ENCODE data around the gene SLC38A8. TPM values are rescaled to one million over a fixed set of nuclear protein-coding genes. Genes with fewer than 3 reads are reported as not detected.

SLC38A8 gene
- total RNA-seq, 2 experiments from 2014 or later, result not detected

GRCh38 chr16:84013787-84014569, 28.6 kb downstream of the SLC38A8 start:
- CTCF ChIA-PET, result interaction anchor here (1.4 to 1.5 kb wide), 3 partner anchors 60 to 173 kb away, joined by 3 to 11 read pairs (median 7); partner anchors contain the start of genes MBTPS1 and TAF1C

GRCh38 chr16:84009282-84009681, 33.3 kb downstream of the SLC38A8 start:
- H3K9me3 Mint-ChIP-seq, result no peaks in the 10 kb centered on the region
- H3K27ac Mint-ChIP-seq, result no peak overlapping the region
- H3K27me3 Mint-ChIP-seq, result peaks cover 4% of the 10 kb centered on the region
- peaks cover 6% of the 10 kb centered on the region for H3K4me1 Mint-ChIP-seq
- H3K4me3 Mint-ChIP-seq, result no peak overlapping the region
- CTCF ChIA-PET, result interaction anchor here (0.6 to 1.0 kb wide), 2 partner anchors 12 to 38 kb away, joined by 3 read pairs; no protein-coding TSS in a partner anchor
- no peak for DNase-seq
- H3K36me3 Mint-ChIP-seq (ENCODE audit: low read depth), result no peaks in the 10 kb centered on the region
- POLR2A ChIA-PET, result no interaction called here

More at GRCh38 chr16:84013787-84014569, 28.6 kb downstream of the SLC38A8 start:
- Mint-ChIP-seq H3K27me3 (no peaks in the 10 kb centered on the region), H3K36me3 (ENCODE audit: low read depth) (no peaks in the 10 kb centered on the region), H3K4me3 (no peak overlapping the region), H3K4me1 (peaks cover 10% of the 10 kb centered on the region), H3K27ac (no peak overlapping the region), H3K9me3 (no peaks in the 10 kb centered on the region)
- DNase-seq, result peak; percentile 74
- POLR2A ChIA-PET, result interaction anchor here (0.9 kb wide), 1 partner anchor 1041 kb away, joined by 3 read pairs; no protein-coding TSS in a partner anchor

DNA sequence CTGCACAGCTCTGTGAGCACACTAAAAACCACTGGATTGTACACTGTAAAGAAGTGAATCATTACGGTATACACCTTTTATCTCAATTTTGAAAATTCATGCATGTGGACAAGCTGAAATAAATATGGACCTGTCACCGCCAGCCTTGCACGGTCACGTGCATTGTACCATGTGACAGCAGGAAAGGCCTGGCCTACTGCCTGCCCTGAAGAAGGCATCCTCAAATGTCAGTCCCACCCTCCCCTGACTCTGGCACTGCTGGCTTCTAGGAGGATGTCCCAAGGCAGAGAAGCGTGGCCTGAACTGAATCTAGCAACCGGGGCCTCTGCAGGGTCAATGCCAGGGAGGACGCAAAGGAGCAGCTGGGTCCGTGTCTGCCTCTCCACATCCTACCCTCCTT, 34.6 kb downstream of the SLC38A8 start:
- H3K4me3 Mint-ChIP-seq, result no peak overlapping the region
- no peaks in the 10 kb centered on the region for H3K9me3 Mint-ChIP-seq
- no peaks in the 10 kb centered on the region for H3K36me3 Mint-ChIP-seq (ENCODE audit: low read depth)
- CTCF ChIA-PET, result interaction anchor here (0.7 to 1.0 kb wide), 3 partner anchors 10 to 37 kb away, joined by 3 read pairs; no protein-coding TSS in a partner anchor
- POLR2A ChIA-PET, result no interaction called here
- DNase-seq, result no peak
- H3K4me1 Mint-ChIP-seq, result no peaks in the 10 kb centered on the region
- H3K27ac Mint-ChIP-seq, result no peak overlapping the region
- peaks cover 4% of the 10 kb centered on the region for H3K27me3 Mint-ChIP-seq

DNA sequence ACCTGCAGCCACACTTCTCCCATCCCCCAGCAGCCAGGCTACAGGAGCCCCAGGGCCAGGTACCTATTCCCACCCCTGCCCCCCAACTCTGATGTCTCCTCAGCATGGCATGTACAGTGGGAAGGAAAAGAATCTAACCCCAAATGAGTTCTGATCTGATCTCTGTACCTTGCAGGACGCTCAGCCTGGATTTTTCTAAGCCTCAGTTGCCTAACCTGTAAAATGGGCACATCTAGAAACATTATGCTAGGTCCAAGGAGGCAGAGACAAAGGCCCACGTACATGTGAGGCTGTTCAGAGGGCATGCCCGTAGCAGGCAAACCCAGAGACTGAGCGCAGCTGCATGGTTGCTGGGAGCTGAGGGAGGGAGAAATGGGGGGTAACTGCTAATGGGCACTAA, 35.1 kb downstream of the SLC38A8 start:
- no peak overlapping the region for H3K27ac Mint-ChIP-seq
- H3K4me3 Mint-ChIP-seq, result no peak overlapping the region
- no peaks in the 10 kb centered on the region for H3K36me3 Mint-ChIP-seq (ENCODE audit: low read depth)
- POLR2A ChIA-PET, result no interaction called here
- no peaks in the 10 kb centered on the region for H3K9me3 Mint-ChIP-seq
- H3K4me1 Mint-ChIP-seq, result no peaks in the 10 kb centered on the region
- H3K27me3 Mint-ChIP-seq, result peaks cover 4% of the 10 kb centered on the region
- DNase-seq, result no peak
- CTCF ChIA-PET, result interaction anchor here (0.9 kb wide), 1 partner anchor 10 kb away, joined by 3 read pairs; no protein-coding TSS in a partner anchor

GRCh38 chr16:84005391-84005790, 37.2 kb downstream of the SLC38A8 start:
- ChIA-PET POLR2A (no interaction called here), CTCF (no interaction called here)
- H3K4me3 Mint-ChIP-seq, result no peak overlapping the region
- no peaks in the 10 kb centered on the region for H3K36me3 Mint-ChIP-seq (ENCODE audit: low read depth)
- H3K27ac Mint-ChIP-seq, result no peak overlapping the region
- no peaks in the 10 kb centered on the region for H3K4me1 Mint-ChIP-seq
- DNase-seq, result no peak
- peaks cover 4% of the 10 kb centered on the region for H3K27me3 Mint-ChIP-seq
- H3K9me3 Mint-ChIP-seq, result no peaks in the 10 kb centered on the region

DNA sequence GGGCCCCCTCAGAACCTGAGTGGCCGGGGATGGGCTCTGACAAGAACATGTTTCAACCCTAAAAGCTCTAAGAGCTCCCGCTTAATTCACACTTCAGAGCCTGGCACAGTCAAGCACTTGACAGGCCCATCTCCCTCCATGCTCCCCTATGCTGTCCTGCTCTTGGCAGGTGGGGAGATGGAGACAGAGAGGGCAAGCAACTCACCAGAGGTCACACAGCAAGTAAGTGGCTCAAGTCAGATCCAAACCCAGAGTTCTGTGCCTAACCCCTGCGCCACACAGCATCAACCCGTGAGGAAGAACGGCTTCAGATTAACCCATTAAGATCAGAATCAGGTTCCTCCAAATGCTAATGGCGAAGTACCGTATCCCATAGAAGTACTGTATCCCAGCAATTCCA, 38.2 kb downstream of the SLC38A8 start:
- ChIA-PET CTCF (no interaction called here), POLR2A (no interaction called here)
- no peak for DNase-seq
- H3K36me3 Mint-ChIP-seq (ENCODE audit: low read depth), result no peaks in the 10 kb centered on the region
- no peaks in the 10 kb centered on the region for H3K4me1 Mint-ChIP-seq
- H3K27ac Mint-ChIP-seq, result no peak overlapping the region
- H3K27me3 Mint-ChIP-seq, result peaks cover 4% of the 10 kb centered on the region
- H3K9me3 Mint-ChIP-seq, result no peaks in the 10 kb centered on the region
- H3K4me3 Mint-ChIP-seq, result no peak overlapping the region

- no peaks in the 10 kb centered on the region for H3K9me3 Mint-ChIP-seq
- H3K36me3 Mint-ChIP-seq (ENCODE audit: low read depth), result no peaks in the 10 kb centered on the region
- no peak for DNase-seq
- H3K27ac Mint-ChIP-seq, result no peak overlapping the region
- ChIA-PET POLR2A (no interaction called here), CTCF (no interaction called here)
- H3K4me3 Mint-ChIP-seq, result no peak overlapping the region
- H3K4me1 Mint-ChIP-seq, result no peaks in the 10 kb centered on the region
- peaks cover 4% of the 10 kb centered on the region for H3K27me3 Mint-ChIP-seq
These were observed 39.6 kb downstream of the SLC38A8 start for GRCh38 chr16:84003038-84003437.

DNA sequence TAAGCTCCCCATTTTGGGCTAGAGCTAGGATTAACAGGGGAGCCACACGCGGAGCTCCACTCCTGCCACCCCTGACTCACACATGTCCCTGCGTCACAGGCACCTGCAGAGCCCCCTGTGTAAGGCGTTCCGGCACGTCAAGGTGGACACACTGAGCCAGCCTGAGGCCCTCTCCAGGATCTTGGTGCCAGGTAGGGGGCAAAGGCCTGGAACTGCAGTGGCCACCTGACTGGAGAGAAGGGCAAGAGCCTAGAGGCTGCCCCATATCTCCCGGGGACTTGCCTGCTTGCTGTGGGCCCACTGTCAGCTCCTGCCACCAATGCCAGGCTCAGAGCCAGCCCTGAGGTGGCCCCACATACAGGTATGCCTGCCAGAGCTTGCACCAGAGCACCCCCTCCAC, 40.9 kb downstream of the SLC38A8 start:
- CTCF ChIA-PET, result no interaction called here
- H3K27me3 Mint-ChIP-seq, result no peaks in the 10 kb centered on the region
- POLR2A ChIA-PET, result no interaction called here
- H3K4me1 Mint-ChIP-seq, result no peaks in the 10 kb centered on the region
- no peak overlapping the region for H3K27ac Mint-ChIP-seq
- no peaks in the 10 kb centered on the region for H3K9me3 Mint-ChIP-seq
- no peak for DNase-seq
- H3K4me3 Mint-ChIP-seq, result no peak overlapping the region
- H3K36me3 Mint-ChIP-seq (ENCODE audit: low read depth), result no peaks in the 10 kb centered on the region

GRCh38 chr16:84000989-84001642, 41.5 kb downstream of the SLC38A8 start:
- no peak overlapping the region for H3K4me3 Mint-ChIP-seq
- no peaks in the 10 kb centered on the region for H3K9me3 Mint-ChIP-seq
- H3K4me1 Mint-ChIP-seq, result no peaks in the 10 kb centered on the region
- POLR2A ChIA-PET, result no interaction called here
- H3K36me3 Mint-ChIP-seq (ENCODE audit: low read depth), result no peaks in the 10 kb centered on the region
- DNase-seq, result no peak
- CTCF ChIA-PET, result no interaction called here
- peaks cover 2% of the 10 kb centered on the region for H3K27me3 Mint-ChIP-seq
- H3K27ac Mint-ChIP-seq, result no peak overlapping the region

- peaks cover 12% of the 10 kb centered on the region for H3K27me3 Mint-ChIP-seq
- ChIA-PET CTCF (no interaction called here), POLR2A (no interaction called here)
- no peaks in the 10 kb centered on the region for H3K4me1 Mint-ChIP-seq
- no peaks in the 10 kb centered on the region for H3K36me3 Mint-ChIP-seq (ENCODE audit: low read depth)
- H3K9me3 Mint-ChIP-seq, result no peaks in the 10 kb centered on the region
- no peak overlapping the region for H3K4me3 Mint-ChIP-seq
- H3K27ac Mint-ChIP-seq, result no peak overlapping the region
- no peak for DNase-seq
These were observed 44.5 kb downstream of the SLC38A8 start for GRCh38 chr16:83998091-83998490.

DNA sequence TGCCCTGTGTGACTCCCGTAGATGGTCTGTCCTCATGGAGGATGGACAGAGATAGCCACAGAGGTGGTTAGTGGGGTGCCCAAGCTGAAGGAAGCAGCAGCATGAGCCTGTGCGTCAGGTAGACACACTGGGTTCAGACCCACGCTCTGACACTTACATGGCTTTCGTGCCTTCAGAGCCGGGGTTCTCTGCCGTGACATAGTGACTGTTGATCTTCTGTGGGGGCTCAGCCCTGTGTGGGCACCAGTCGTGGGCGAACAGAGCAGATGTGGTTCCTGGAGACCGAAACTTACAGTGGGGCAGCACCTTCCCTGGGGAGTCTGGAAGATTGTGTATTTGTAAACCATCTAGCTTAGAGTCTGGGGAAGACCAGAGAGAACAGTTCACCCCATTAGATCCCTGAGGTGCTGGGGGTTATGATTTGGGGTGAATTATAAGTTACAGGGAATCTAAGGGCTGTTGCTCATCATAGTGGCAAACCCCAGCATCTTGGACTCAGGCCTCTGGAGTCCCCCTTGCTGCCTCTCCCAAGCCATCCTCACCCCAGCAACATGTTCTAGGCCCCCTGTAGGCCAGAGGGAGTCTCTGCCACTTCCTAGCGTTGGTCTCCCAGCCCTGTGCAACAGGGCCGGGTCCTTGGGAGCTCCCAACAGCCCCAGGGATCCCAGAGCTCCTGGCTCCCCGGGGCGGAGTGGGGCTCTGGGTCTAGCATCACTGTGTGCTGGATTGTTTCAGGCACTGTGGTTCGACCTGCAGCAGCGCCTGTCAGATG, 45.9 kb downstream of the SLC38A8 start:
- Mint-ChIP-seq H3K4me1 (no peaks in the 10 kb centered on the region), H3K27ac (no peak overlapping the region), H3K4me3 (no peak overlapping the region), H3K9me3 (no peaks in the 10 kb centered on the region), H3K27me3 (peaks cover 14% of the 10 kb centered on the region), H3K36me3 (ENCODE audit: low read depth) (no peaks in the 10 kb centered on the region)
- ChIA-PET CTCF (interaction anchor here (1.1 kb wide), 1 partner anchor 69 kb away, joined by 3 read pairs; no protein-coding TSS in a partner anchor), POLR2A (no interaction called here)
- no peak for DNase-seq

DNA sequence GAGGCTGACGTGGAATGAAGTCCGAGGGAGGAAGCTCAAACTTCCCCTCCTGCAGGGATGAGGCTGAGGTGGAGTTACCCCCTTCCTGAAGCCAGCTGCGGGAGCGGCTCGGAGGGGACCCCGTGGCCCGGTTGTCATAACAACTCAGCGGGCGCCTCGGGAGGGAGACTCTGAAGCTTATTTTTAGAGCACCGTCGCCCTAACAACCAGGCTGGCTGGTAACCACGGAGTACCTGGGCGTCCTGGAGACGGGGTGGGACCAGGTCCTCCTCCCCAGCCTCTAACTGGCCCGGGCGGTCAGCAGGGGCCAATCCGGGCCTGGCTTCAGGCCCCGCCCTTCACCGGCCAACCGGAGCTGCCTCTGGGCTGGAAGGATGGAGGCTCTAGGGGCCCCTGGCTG, 46.8 kb downstream of the SLC38A8 start:
- POLR2A ChIA-PET, result no interaction called here
- Mint-ChIP-seq H3K4me1 (no peaks in the 10 kb centered on the region), H3K4me3 (no peak overlapping the region), H3K27me3 (peaks cover 14% of the 10 kb centered on the region), H3K27ac (no peak overlapping the region), H3K36me3 (ENCODE audit: low read depth) (no peaks in the 10 kb centered on the region), H3K9me3 (no peaks in the 10 kb centered on the region)
- no peak for DNase-seq
- CTCF ChIA-PET, result interaction anchor here (0.5 to 1.1 kb wide), 2 partner anchors 13 to 70 kb away, joined by 3 read pairs; no protein-coding TSS in a partner anchor

- Mint-ChIP-seq H3K27me3 (peaks cover 18% of the 10 kb centered on the region), H3K4me3 (no peak overlapping the region)
These were observed 47.9 kb downstream of the SLC38A8 start for GRCh38 chr16:83994703-83995102.

More at GRCh38 chr16:83994703-83995102, 47.9 kb downstream of the SLC38A8 start:
- Mint-ChIP-seq H3K4me1 (no peaks in the 10 kb centered on the region), H3K36me3 (ENCODE audit: low read depth) (no peaks in the 10 kb centered on the region), H3K27ac (no peak overlapping the region), H3K9me3 (no peaks in the 10 kb centered on the region)
- CTCF ChIA-PET, result no interaction called here
- POLR2A ChIA-PET, result no interaction called here
- DNase-seq, result no peak

All from activated CD4-positive, alpha-beta memory T cell treated with anti-CD3 and anti-CD28 coated beads, Interleukin-2, amount 10 ng/mL, durations not matched to agents 7 days and 5 days (primary cell).